ENCODE data around the gene CPB2.

Gene CPB2

GRCh38 chr13:46104868-46105267 lies at the start of gene CPB2:
CPB2 (minus strand) TSS chr13:46105033; CDS start chr13:46105009, 24 bp downstream.
- DNase-seq: no peak

GRCh38 chr13:46154136-46154801 lies 49.4 kb upstream of the CPB2 start:
- DNase-seq: no peak

- DNase-seq: no peak
Observed at GRCh38 chr13:46152627-46153328, 47.9 kb upstream of the CPB2 start.

- no peak for DNase-seq
Observed at GRCh38 chr13:46150134-46150693, 45.4 kb upstream of the CPB2 start.

- DNase-seq: no peak
Observed at GRCh38 chr13:46149272-46150133, 44.7 kb upstream of the CPB2 start.

- DNase-seq: peak; percentile 74
Observed at GRCh38 chr13:46146898-46147297, 42.1 kb upstream of the CPB2 start.

GRCh38 chr13:46145950-46146349 lies 41.1 kb upstream of the CPB2 start:
- no peak for DNase-seq

- DNase-seq: no peak
Observed at GRCh38 chr13:46145135-46145534, 40.3 kb upstream of the CPB2 start.

GRCh38 chr13:46143184-46143701 lies 38.4 kb upstream of the CPB2 start:
- DNase-seq: peak; percentile 84

- peak; percentile 84 for DNase-seq
Observed at GRCh38 chr13:46142776-46143175, 37.9 kb upstream of the CPB2 start.

GRCh38 chr13:46140044-46140443 lies 35.2 kb upstream of the CPB2 start:
- no peak for DNase-seq

GRCh38 chr13:46137627-46138317 lies 32.9 kb upstream of the CPB2 start:
- DNase-seq: no peak

GRCh38 chr13:46136688-46137087 lies 31.9 kb upstream of the CPB2 start:
- DNase-seq: no peak

GRCh38 chr13:46134961-46135522 lies 30.2 kb upstream of the CPB2 start:
- peak; percentile 93 for DNase-seq

GRCh38 chr13:46134494-46134893 lies 29.7 kb upstream of the CPB2 start:
- DNase-seq: no peak

- DNase-seq: no peak
Observed at GRCh38 chr13:46132109-46132508, 27.3 kb upstream of the CPB2 start.

GRCh38 chr13:46131705-46132104 lies 26.9 kb upstream of the CPB2 start:
- DNase-seq: peak; percentile 74

- no peak for DNase-seq
Observed at GRCh38 chr13:46129955-46130618, 25.3 kb upstream of the CPB2 start.

- no peak for DNase-seq
Observed at GRCh38 chr13:46129124-46129523, 24.3 kb upstream of the CPB2 start.

GRCh38 chr13:46127358-46128023 lies 22.7 kb upstream of the CPB2 start:
- no peak for DNase-seq

Measured in NCI-H748 treated with DMSO at 0.1 percent for 48 hours (cell line).